Right lobe of liver (tissue), 6 donors: ENCODE data around the gene NTNG2. TPM values are rescaled to one million over a fixed set of nuclear protein-coding genes. Genes with fewer than 3 reads are reported as not detected.

ENCODE experiments used
- ATAC-seq, 4 donors: fragments of 200-7000 bp; cut with Tn5 transposase; one replicate each; pipeline ENCODE4 v1.9.1; 2020; ENCODE audit warnings: mild to moderate bottlenecking in 4 of 4, moderate library complexity in 4 of 4
- DNase-seq, 3 donors: peaks; one replicate each; pipeline ENCODE4 v3.0.0-alpha.2; 2020
- H3K27ac ChIP-seq, 3 donors: fragments of 200-600 bp; one replicate each; pipeline ENCODE4 v1.8.0; 2022
- H3K27me3 ChIP-seq, 2 donors: fragments of 200-600 bp; one replicate each; pipeline ENCODE4 v1.8.0; 2022
- H3K36me3 ChIP-seq, 4 donors: fragments of 200-600 bp; sonication (generic) in 1 of 4; one replicate each; pipeline versions ENCODE4 v1.5.1 to v1.8.0; 2017 to 2022; ENCODE audit warnings: control low read depth in 1 of 4
- H3K4me1 ChIP-seq, 4 donors: fragments of 200-600 bp; sonication (generic) in 1 of 4; one replicate each; pipeline versions ENCODE4 v1.5.1 to v1.8.0; 2017 to 2022; ENCODE audit warnings: control low read depth in 1 of 4
- H3K4me3 ChIP-seq, 3 donors: fragments of 200-600 bp; one replicate each; pipeline ENCODE4 v1.8.0; 2022
- H3K9me3 ChIP-seq, 4 donors: fragments of 200-600 bp; sonication (generic) in 1 of 4; one replicate each; pipeline versions ENCODE4 v1.5.1 to v1.8.0; 2017 to 2022; ENCODE audit warnings: control low read depth in 1 of 4
- POLR2A ChIP-seq: fragments of 450-650 bp; IDR thresholded peaks from one replicate; pipeline ENCODE4 v1.6.1; 2017; ENCODE audit warnings: antibody characterized with exemption, mild to moderate bottlenecking
- WGBS: methylation state at CpG from one replicate; pipeline ENCODE4 v1.1.6; 2018; ENCODE audit warnings: low coverage, low lambda C conversion rate; ENCODE audit not compliant: insufficient coverage; ENCODE audit errors: missing lambda C conversion rate; 5-methylcytosine and 5-hydroxymethylcytosine counted together
- intact Hi-C, 2 donors: fragments of 100-400 bp; cut with DNase I; formaldehyde crosslinking; loops; one replicate each; pipeline versions ENCODE4 v1.11.2 to v1.14.1; 2022
- total RNA-seq, 6 experiments: library from RNA; depleted of rRNA in 2 of 6; stranded (reverse); fragments of >200 nt in 2 of 6; fragmentation: NEBNext Ultra II Directional in 3 of 6; extraction: Animal tissue kit (Norgen Biotek cat#: 25700) in 3 of 6; gene quantifications; one replicate each; pipeline versions ENCODE4 v1.1.0 to v1.2.4, GENCODE V29; 2016 to 2023
- TF ChIP-seq, protein P1 (sequence below), 4 donors: fragments of 200-600 bp in 3 of 4; fragments of 450-650 bp in 1 of 4; IDR thresholded peaks; one replicate each; pipeline versions ENCODE4 v1.5.1 to v1.8.0; 2016 to 2022; ENCODE audit warnings: antibody characterized with exemption in 4 of 4, mild to moderate bottlenecking in 2 of 4
- donor health status: DM: no; HTN: yes; CAD: no.
- donor health status: DM: no; HTN: no; CAD: no.
- donor health status: DM: no; HTN: no; CAD: no.
- donor health status: DM: no; HTN: yes; CAD: no.
- donor health status: DM: no; HTN: yes; CAD: no.

NTNG2 gene
- total RNA-seq, 6 experiments from 2014 or later: 0.12 to 1.6 (median 0.24) TPM

DNA sequence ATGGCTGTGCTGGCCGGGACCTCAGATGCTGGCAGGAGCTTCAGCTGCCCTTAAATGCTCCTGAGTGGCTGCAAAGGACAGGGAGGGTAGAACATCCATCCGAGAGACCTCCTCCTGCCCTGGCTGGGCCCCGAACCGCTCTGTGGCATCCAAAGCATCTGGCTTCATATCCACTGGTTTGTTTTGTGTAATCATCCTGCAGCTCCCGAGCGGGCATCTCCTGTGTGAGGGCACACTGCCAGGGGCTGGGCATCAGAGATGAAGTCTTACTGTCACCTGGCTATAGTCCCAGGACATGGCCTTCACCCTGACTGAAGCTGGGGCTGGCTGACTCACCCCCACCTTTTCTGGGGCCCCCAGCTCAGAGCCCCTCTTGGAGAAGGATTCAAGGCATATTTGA is 18.5 kb upstream of the NTNG2 start:
- Histone ChIP-seq H3K27me3 (no peaks in the 10 kb centered on the region), H3K4me1 (no peaks in the 10 kb centered on the region), H3K9me3 (no peaks in the 10 kb centered on the region), H3K36me3 (no peaks in the 10 kb centered on the region), H3K27ac (no peak overlapping the region), H3K4me3 (no peak overlapping the region)
- intact Hi-C loops: no loop called here
- ATAC-seq (peak in 2 of 4 donors; percentile 24 to 41), DNase-seq (peak in 1 of 3 donors; percentile 43)
- 27% methylated on average over 3 of the region's 6 CpGs for WGBS
- no peak for TF ChIP-seq POLR2A
- TF ChIP-seq, protein P1, sequence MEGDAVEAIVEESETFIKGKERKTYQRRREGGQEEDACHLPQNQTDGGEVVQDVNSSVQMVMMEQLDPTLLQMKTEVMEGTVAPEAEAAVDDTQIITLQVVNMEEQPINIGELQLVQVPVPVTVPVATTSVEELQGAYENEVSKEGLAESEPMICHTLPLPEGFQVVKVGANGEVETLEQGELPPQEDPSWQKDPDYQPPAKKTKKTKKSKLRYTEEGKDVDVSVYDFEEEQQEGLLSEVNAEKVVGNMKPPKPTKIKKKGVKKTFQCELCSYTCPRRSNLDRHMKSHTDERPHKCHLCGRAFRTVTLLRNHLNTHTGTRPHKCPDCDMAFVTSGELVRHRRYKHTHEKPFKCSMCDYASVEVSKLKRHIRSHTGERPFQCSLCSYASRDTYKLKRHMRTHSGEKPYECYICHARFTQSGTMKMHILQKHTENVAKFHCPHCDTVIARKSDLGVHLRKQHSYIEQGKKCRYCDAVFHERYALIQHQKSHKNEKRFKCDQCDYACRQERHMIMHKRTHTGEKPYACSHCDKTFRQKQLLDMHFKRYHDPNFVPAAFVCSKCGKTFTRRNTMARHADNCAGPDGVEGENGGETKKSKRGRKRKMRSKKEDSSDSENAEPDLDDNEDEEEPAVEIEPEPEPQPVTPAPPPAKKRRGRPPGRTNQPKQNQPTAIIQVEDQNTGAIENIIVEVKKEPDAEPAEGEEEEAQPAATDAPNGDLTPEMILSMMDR (IDR thresholded peaks at IDR 0.05): no peak

DNA sequence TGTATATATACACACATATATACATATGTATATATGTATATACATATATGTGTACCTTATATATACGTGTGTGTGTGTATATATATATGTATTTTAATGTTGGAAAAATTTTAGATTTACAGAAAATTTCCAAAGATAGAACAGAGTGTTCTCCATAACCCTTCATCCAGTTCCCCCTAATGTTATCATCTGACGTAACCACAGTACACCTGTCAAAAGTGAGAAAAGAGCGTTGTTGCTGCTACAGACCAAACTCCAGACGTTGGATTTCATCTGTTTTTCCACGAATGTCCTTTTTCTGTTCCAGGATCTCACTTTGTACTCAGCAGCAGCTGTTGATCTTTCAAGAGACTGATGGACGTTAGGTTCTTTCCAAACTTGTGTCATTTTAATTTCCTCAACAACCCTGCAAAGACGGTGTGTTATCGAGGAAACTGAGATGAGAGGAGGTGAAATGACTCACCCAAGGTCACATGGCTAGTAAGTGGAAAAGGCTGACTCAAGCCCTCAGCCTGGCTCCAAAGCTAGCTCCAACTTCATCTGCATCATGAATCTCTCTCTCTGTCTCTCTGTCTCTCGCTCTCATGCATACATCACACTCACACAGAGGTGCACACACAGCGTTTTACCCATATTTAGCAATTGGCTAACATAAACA is 17.0 kb upstream of the NTNG2 start:
- Histone ChIP-seq H3K36me3 (no peaks in the 10 kb centered on the region), H3K27me3 (no peaks in the 10 kb centered on the region), H3K4me1 (no peaks in the 10 kb centered on the region), H3K27ac (no peak overlapping the region), H3K9me3 (no peaks in the 10 kb centered on the region), H3K4me3 (no peak overlapping the region)
- no peak for TF ChIP-seq POLR2A
- TF ChIP-seq, protein P1 (IDR thresholded peaks at IDR 0.05): no peak
- ATAC-seq: no peak
- intact Hi-C loops: no loop called here
- DNase-seq: no peak
- WGBS: 56% methylated on average over 9 of the region's 10 CpGs

DNA sequence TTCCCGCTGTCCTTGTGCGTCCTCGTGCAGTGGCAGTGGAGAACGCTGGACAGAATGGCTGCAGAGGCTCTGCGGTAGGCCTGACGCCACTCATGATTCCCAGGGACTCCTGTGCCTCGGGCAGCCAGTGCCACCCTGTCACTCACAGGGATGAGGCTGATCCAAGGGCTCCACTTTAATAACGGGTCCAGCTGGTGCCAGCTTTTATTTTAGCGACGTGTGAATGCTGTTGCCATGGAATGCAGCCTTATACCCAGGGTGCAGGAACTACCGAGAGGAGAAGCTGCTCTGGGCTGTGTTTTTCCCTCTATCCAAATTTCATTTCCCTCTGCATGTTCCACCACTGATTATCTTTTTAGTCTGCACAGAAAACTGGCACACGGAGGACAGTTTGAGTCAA is 15.8 kb upstream of the NTNG2 start:
- no peaks in the 10 kb centered on the region for H3K36me3 ChIP-seq
- TF ChIP-seq, protein P1 (IDR thresholded peaks at IDR 0.05): no peak
- no peaks in the 10 kb centered on the region for H3K4me1 ChIP-seq
- no peaks in the 10 kb centered on the region for H3K27me3 ChIP-seq
- no peak for DNase-seq
- 64% methylated on average over 10 of the region's 12 CpGs for WGBS
- H3K9me3 ChIP-seq: no peaks in the 10 kb centered on the region
- H3K27ac ChIP-seq: no peak overlapping the region
- intact Hi-C loops: no loop called here
- no peak for ATAC-seq
- H3K4me3 ChIP-seq: no peak overlapping the region

DNA sequence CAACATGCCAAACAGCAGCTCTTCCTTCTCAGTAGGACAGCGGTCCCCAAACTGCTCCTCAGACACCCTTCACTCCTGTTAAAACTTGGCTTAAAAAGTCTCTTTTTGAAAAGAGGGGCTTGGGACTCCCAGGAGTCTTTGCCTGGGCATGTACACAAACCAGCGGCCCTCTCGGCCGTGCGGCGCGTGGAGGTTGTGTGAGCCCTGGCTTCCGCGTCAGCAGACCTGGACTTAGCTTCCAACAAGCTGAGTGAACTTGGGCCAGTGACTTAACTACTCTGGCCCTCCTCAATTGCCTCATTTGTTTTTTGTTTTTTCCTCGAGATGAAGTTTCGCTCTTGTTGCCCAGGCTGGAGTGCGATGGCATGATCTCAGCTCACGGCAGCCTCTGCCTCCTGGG is 15.3 kb upstream of the NTNG2 start:
- no peak for TF ChIP-seq POLR2A
- TF ChIP-seq, protein P1 (IDR thresholded peaks at IDR 0.05): no peak
- Histone ChIP-seq H3K36me3 (no peaks in the 10 kb centered on the region), H3K27me3 (no peaks in the 10 kb centered on the region), H3K27ac (no peak overlapping the region), H3K4me3 (no peak overlapping the region), H3K9me3 (no peaks in the 10 kb centered on the region), H3K4me1 (no peaks in the 10 kb centered on the region)
- WGBS: 73% methylated on average over 7 of the region's 13 CpGs
- intact Hi-C loops: no loop called here
- no peak for ATAC-seq
- no peak for DNase-seq
